GM12878 (cell line): ENCODE results near the gene ZSCAN18.

Experiments used
- CBX3 ChIP-seq: fragments of 200-600 bp; sonication (generic); IDR thresholded peaks from 2 replicates; pipeline ENCODE4 v1.6.1; 2016; ENCODE audit warnings: low read depth, borderline replicate concordance
- CEBPB ChIP-seq, 2 experiments: fragments of 150-350 bp in 1 of 2; IDR thresholded peaks; 2 replicates each; pipeline ENCODE4 v1.6.1; 2012 to 2014; ENCODE audit warnings: low read depth in 2 of 2, low read length in 2 of 2, borderline replicate concordance in 1 of 2, inconsistent platforms in 1 of 2
- EGR1 ChIP-seq, 2 experiments: IDR thresholded peaks; 1 replicate in 1 of 2; 2 replicates in 1 of 2; pipeline ENCODE4 v1.6.1; 2011 to 2012; ENCODE audit warnings: low read depth in 2 of 2, low read length in 2 of 2, borderline replicate concordance in 1 of 2, mild to moderate bottlenecking in 1 of 2, moderate library complexity in 1 of 2
- EP300 ChIP-seq, 2 experiments: fragments of 150-350 bp in 1 of 2; IDR thresholded peaks; 2 replicates each; pipeline ENCODE4 v1.6.1; 2011 to 2012; ENCODE audit warnings: low read depth in 2 of 2, low read length in 2 of 2, borderline replicate concordance in 1 of 2, improper control_type of control experiment in 1 of 2, inconsistent platforms in 1 of 2; ENCODE audit not compliant: control insufficient read depth in 1 of 2
- EZH2 ChIP-seq: IDR thresholded peaks from 2 replicates; pipeline ENCODE4 v1.6.1; 2012; ENCODE audit warnings: low read depth, mild to moderate bottlenecking, control low read depth, inconsistent platforms, low read length, borderline replicate concordance; ENCODE audit not compliant: control insufficient read depth
- FOXM1 ChIP-seq: IDR thresholded peaks from 2 replicates; pipeline ENCODE4 v1.6.1; 2012; ENCODE audit warnings: low read depth, mild to moderate bottlenecking, inconsistent platforms, low read length, moderate library complexity
- JUND ChIP-seq: IDR thresholded peaks from 2 replicates; pipeline ENCODE4 v1.6.1; 2012; ENCODE audit warnings: low read depth, mild to moderate bottlenecking, low read length, improper control_type of control experiment, moderate library complexity
- RFX5 ChIP-seq: IDR thresholded peaks from 2 replicates; pipeline ENCODE4 v1.6.1; 2011; ENCODE audit warnings: low read depth, low read length, improper control_type of control experiment
- SIN3A ChIP-seq: IDR thresholded peaks from 2 replicates; pipeline ENCODE4 v1.6.1; 2012; ENCODE audit warnings: low read depth, low read length, improper control_type of control experiment
- SRF ChIP-seq, 2 experiments: IDR thresholded peaks; 2 replicates each; pipeline ENCODE4 v1.6.1; 2011; ENCODE audit warnings: low read depth in 2 of 2, low read length in 2 of 2, mild to moderate bottlenecking in 1 of 2, moderate library complexity in 1 of 2
- ZNF384 ChIP-seq: IDR thresholded peaks from 2 replicates; pipeline ENCODE4 v1.6.1; 2012; ENCODE audit warnings: low read depth, mild to moderate bottlenecking, low read length, improper control_type of control experiment, borderline replicate concordance
- TF ChIP-seq, protein P1 (sequence below), 3 experiments: IDR thresholded peaks in 2 of 3; conservative IDR thresholded peaks in 1 of 3; 2 replicates each; pipeline ENCODE4 v1.5.1; 2011; ENCODE audit warnings: low read depth in 3 of 3, low read length in 3 of 3, mild to moderate bottlenecking in 3 of 3, control low read depth in 2 of 3, moderate library complexity in 2 of 3, inconsistent platforms in 1 of 3, mixed read lengths in 1 of 3; ENCODE audit not compliant: control insufficient read depth in 2 of 3, insufficient read depth in 1 of 3; ENCODE audit errors: extremely low read depth in 1 of 3

DNA sequence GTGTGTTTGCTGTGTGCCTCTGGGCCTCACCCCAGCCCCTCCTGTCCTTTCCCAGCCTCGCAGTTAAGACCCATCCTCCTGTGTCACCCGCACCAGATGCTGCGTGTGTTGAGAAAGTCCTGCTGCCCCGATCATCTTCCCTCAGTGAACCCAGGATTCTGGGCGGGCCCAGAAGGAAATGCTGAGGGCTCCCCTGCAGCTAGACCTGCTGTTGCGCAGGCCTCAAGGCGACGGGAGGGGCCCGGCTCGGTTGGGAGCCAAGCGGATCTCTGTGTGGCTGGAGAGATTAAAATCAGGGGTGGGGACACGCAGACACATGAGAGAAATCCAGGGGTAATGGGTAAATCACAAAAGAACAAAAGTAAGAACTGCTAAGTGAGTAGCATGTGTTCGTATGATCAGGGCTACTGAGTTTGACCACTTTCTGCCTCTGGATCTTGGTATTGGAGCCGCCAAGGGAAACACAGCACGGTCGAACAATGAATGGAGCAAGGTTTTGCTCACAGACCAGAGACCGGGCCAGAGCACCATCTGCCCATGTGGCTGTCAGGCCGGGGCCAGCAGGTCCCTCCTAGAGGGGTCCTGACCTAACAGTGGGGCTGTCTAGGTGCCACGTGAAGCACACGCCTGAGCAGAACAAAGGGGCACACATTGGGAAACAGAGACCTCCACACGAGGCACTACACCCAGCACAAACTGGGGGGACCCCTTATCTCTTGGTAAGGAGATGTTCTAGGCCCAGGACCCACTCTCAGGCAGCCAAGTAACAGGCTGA, 57.1 kb downstream of the ZSCAN18 start:
- TF ChIP-seq, protein P1, sequence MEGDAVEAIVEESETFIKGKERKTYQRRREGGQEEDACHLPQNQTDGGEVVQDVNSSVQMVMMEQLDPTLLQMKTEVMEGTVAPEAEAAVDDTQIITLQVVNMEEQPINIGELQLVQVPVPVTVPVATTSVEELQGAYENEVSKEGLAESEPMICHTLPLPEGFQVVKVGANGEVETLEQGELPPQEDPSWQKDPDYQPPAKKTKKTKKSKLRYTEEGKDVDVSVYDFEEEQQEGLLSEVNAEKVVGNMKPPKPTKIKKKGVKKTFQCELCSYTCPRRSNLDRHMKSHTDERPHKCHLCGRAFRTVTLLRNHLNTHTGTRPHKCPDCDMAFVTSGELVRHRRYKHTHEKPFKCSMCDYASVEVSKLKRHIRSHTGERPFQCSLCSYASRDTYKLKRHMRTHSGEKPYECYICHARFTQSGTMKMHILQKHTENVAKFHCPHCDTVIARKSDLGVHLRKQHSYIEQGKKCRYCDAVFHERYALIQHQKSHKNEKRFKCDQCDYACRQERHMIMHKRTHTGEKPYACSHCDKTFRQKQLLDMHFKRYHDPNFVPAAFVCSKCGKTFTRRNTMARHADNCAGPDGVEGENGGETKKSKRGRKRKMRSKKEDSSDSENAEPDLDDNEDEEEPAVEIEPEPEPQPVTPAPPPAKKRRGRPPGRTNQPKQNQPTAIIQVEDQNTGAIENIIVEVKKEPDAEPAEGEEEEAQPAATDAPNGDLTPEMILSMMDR (IDR thresholded peaks at IDR 0.05 in 2 of 3, conservative IDR thresholded peaks at IDR 0.05 in 1 of 3; ENCODE audit: control insufficient read depth in 2 of 3, extremely low read depth in 1 of 3, insufficient read depth in 1 of 3, low read depth in 3 of 3, low read length in 3 of 3): no peak
- TF ChIP-seq EP300 (IDR thresholded peaks at IDR 0.05; ENCODE audit: borderline replicate concordance in 1 of 2, control insufficient read depth in 1 of 2, low read depth in 2 of 2, low read length in 2 of 2) (no peak), EZH2 (no peak), FOXM1 (no peak), ZNF384 (no peak), SIN3A (no peak), SRF (IDR thresholded peaks at IDR 0.05; ENCODE audit: low read depth in 2 of 2, low read length in 2 of 2) (no peak), CBX3 (no peak), CEBPB (IDR thresholded peaks at IDR 0.05; ENCODE audit: borderline replicate concordance in 1 of 2, low read depth in 2 of 2, low read length in 2 of 2) (no peak), RFX5 (no peak), JUND (no peak), EGR1 (IDR thresholded peaks at IDR 0.05; ENCODE audit: borderline replicate concordance in 1 of 2, low read depth in 2 of 2, low read length in 2 of 2) (no peak)
